ENCODE measurements around the gene TMEM94. TPM values are rescaled to one million over a fixed set of nuclear protein-coding genes. Genes with fewer than 3 reads are reported as not detected.

Gene TMEM94
- total and polyA plus RNA-seq, 2 of the 13 experiments (the other 11 are each of a cell fraction or from before 2014, with no cell fraction given), result 32.6 to 134 TPM

DNA sequence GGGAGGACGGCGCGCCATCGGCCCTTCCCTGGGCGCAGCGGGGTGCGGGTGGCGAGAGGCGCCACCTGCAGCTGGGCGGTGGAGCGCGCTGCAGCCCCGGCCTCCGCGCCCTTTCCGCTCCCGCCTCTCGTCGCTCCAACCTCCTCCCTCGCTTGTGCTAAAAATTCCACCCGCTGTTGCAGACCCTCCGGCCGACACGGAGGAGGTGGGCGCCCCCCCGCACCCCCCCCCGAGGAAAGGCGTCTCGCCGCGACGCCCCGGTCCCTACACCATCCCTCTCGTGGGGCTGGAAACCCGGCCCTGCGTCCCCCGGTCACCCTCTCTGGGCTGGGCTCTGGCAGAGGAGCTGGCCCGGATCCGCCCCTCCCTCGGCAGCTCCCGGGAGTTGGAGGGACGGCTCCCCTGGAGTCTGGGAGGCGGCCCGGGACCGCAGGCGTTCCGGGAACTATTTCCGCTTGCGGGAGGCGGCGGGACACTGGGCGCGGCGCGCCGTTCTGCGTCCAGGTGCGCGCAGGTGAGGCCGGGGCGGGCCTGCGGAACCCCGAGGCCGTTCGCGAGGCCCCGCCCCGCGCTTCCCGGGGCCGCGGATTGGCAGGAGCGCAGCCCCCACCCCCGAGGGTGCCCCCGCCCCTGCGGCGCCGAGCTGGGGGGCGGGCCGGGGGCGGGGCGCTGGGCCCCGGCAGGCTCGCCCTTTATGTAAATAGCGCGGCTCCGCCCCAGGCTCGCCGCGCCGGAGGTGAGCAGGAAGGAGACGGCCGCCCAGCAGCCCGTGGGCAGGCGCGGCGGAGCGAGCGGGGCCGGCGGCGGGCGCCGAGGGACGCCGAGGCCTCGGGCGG lies 68.8 kb downstream of the TMEM94 start, which contains the start of gene LLGL2 (continued):
- TF ChIP-seq, protein P1, sequence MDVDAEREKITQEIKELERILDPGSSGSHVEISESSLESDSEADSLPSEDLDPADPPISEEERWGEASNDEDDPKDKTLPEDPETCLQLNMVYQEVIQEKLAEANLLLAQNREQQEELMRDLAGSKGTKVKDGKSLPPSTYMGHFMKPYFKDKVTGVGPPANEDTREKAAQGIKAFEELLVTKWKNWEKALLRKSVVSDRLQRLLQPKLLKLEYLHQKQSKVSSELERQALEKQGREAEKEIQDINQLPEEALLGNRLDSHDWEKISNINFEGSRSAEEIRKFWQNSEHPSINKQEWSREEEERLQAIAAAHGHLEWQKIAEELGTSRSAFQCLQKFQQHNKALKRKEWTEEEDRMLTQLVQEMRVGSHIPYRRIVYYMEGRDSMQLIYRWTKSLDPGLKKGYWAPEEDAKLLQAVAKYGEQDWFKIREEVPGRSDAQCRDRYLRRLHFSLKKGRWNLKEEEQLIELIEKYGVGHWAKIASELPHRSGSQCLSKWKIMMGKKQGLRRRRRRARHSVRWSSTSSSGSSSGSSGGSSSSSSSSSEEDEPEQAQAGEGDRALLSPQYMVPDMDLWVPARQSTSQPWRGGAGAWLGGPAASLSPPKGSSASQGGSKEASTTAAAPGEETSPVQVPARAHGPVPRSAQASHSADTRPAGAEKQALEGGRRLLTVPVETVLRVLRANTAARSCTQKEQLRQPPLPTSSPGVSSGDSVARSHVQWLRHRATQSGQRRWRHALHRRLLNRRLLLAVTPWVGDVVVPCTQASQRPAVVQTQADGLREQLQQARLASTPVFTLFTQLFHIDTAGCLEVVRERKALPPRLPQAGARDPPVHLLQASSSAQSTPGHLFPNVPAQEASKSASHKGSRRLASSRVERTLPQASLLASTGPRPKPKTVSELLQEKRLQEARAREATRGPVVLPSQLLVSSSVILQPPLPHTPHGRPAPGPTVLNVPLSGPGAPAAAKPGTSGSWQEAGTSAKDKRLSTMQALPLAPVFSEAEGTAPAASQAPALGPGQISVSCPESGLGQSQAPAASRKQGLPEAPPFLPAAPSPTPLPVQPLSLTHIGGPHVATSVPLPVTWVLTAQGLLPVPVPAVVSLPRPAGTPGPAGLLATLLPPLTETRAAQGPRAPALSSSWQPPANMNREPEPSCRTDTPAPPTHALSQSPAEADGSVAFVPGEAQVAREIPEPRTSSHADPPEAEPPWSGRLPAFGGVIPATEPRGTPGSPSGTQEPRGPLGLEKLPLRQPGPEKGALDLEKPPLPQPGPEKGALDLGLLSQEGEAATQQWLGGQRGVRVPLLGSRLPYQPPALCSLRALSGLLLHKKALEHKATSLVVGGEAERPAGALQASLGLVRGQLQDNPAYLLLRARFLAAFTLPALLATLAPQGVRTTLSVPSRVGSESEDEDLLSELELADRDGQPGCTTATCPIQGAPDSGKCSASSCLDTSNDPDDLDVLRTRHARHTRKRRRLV (CRISPR knock-in tag; IDR thresholded peaks at IDR 0.05), result no peak
- TF ChIP-seq NCOA1 (CRISPR knock-in tag; IDR thresholded peaks at IDR 0.05), result no peak
- TF ChIP-seq GPBP1L1 (CRISPR knock-in tag; IDR thresholded peaks at IDR 0.05), result no peak
- no peak for TF ChIP-seq SMARCE1 (IDR thresholded peaks at IDR 0.05; ENCODE audit: borderline replicate concordance)
- peak; percentile 70; the same call in 1 of the 2 replicates for TF ChIP-seq ZNF468 (CRISPR knock-in tag; IDR thresholded peaks at IDR 0.05)
- TF ChIP-seq BRF2 (CRISPR knock-in tag; IDR thresholded peaks at IDR 0.05), result no peak
- TF ChIP-seq NR3C1 (CRISPR knock-in tag; IDR thresholded peaks at IDR 0.05), result no peak
- TF ChIP-seq PITX1 (CRISPR knock-in tag; IDR thresholded peaks at IDR 0.05), result peak; percentile 54; the same call in 1 of the 2 replicates
- no peak for TF ChIP-seq PCBP1 (IDR thresholded peaks at IDR 0.05; ENCODE audit: borderline replicate concordance, low read depth, low read length)
- TF ChIP-seq FOXO1 (CRISPR knock-in tag; IDR thresholded peaks at IDR 0.05), result no peak
- TF ChIP-seq PAWR (CRISPR knock-in tag; IDR thresholded peaks at IDR 0.05; ENCODE audit: borderline replicate concordance), result 0 out of 2 replicates have a peak, but pooled peaks have one; percentile 79
- TF ChIP-seq, protein P2, sequence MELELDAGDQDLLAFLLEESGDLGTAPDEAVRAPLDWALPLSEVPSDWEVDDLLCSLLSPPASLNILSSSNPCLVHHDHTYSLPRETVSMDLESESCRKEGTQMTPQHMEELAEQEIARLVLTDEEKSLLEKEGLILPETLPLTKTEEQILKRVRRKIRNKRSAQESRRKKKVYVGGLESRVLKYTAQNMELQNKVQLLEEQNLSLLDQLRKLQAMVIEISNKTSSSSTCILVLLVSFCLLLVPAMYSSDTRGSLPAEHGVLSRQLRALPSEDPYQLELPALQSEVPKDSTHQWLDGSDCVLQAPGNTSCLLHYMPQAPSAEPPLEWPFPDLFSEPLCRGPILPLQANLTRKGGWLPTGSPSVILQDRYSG (CRISPR knock-in tag; IDR thresholded peaks at IDR 0.05), result peak; percentile 50; the same call in 1 of the 2 replicates
- peak; percentile 88; the same call in 1 of the 2 replicates for TF ChIP-seq ZNF234 (CRISPR knock-in tag; conservative IDR thresholded peaks at IDR 0.05)
- TF ChIP-seq TCF7 (IDR thresholded peaks at IDR 0.05; ENCODE audit: low read depth), result no peak
- TF ChIP-seq CBX1 (IDR thresholded peaks at IDR 0.05; ENCODE audit: low read depth), result peak; percentile 38
- 0 out of 2 replicates have a peak, but pooled peaks have one; percentile 10 for TF ChIP-seq TBX3 (IDR thresholded peaks at IDR 0.05; ENCODE audit: borderline replicate concordance)
- TF ChIP-seq CSRNP2 (CRISPR knock-in tag; conservative IDR thresholded peaks at IDR 0.05; ENCODE audit: low read depth), result no peak
- TF ChIP-seq PHB2 (IDR thresholded peaks at IDR 0.05; ENCODE audit: partially characterized antibody), result no peak

All from HepG2 (cell line).